ENCODE data around the gene LYRM4.

LYRM4 gene

DNA sequence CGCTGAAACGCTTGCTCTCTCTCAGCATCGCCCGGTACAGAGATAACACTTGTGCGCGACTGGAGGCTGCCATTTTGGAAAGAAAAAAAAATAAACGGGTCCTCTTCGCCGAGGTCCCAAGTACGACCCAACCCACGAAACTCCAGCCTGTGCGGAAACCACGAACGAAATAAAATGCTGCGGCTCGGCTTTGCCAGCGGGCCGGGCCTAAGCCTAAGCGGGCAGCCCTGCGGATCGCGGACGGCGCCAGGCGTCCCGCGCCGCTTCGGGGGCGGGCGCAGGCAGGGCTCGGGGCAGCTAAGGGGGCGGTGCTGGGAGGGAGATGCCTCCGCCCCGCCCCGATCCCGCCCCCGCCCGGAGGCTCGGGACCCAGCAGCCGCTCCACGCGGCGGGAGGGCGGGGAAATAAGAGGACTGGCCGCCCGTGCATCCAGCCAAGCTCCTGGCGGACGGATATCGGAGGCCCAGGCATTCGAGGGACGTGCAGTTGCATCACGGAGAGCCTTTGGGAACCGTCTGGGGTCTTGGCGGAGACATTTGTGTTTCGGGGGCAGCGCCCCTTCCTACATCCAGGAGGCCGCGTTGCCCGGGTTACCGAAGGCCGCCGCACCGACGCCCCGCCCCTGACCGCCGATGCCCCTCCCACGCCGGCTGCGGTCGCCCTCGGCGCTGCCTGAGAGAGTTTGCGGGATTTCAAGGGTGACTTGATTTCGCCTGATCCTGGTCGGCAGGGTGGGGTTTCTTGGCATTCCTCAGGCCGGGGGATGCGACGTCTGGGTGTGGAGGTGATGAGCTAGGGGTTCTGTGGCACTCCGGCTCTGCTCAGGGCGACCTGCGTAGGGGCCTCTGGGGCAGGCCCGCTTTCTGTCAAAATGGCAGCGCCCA, at the start of gene LYRM4, which contains the start of gene FARS2:
LYRM4 (minus strand) TSS at position 290 of the 884 bp plus-strand sequence; CDS start at position 73, 217 bp downstream.
FARS2 (plus strand) TSS at position 853 of the 884 bp plus-strand sequence.
- DNase-seq, result peak; percentile 38

DNA sequence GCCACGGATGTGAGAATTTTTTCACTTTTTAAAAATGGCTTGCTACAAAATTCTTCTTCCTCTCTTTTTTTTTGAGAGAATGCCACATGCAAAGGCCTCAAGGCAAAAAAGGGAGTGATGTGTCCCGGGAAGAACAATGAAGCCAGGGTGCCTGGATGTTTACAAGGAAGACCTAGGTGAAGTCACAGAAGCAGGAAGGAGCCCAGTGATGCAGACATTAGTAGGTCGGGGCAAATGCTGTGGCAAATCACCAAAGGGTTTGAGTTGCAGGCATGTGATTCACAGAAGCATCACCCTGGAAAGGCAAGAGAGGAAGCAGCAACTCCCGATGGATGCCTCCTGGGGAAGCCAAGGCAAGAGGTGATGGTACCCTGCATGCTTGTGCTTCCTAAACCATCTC, 47.3 kb upstream of the LYRM4 start:
- no peak for DNase-seq

DNA sequence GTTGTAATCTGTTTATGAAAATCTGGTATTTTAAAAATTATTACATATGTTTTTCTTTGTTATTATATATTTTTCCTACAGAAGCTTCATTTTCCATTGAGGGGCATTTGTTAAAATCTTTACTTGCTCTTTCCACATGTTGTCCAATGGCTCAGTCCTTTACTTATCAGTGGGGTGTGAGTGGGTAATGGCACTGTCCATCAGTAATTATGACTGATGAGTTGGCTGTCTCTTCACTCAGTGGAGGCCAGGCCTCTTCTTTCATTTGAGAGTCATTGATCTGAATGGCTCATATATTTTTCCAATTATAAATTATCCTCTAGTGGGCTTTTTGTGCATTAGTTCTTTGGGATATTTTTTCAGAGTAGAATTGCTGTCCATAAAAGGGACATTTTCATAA, 46.3 kb upstream of the LYRM4 start:
- DNase-seq, result no peak

DNA sequence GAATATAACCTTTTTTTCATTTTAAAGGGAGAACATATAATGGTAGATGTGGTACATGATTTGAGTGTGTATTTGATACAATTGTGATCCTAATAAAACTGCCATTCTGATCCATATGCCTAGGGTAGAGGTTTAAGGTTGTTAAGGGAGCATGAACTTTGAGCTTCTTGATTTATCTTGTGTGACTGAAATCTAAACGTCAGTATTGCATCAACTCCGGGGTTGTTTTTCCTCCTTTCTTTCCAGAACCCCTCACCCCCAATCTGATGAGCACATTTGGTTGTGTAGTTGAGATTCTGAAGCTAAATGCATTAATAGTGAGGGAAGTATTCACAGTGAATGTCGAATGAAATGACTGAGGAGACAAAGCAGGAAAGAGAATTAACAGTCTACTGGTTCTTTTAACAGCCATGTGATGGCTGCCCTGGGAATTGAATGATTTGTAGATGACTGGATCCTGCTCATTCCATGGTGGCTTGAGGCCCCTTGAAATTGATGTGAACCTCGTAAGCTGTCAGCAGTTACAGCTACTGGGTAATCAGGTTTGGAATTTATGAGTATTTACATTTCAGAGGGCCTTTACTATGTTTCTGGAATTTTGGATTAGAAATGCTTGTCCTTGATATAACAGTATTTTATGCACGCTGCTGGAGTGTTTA, 45.3 kb upstream of the LYRM4 start:
- DNase-seq, result no peak

DNA sequence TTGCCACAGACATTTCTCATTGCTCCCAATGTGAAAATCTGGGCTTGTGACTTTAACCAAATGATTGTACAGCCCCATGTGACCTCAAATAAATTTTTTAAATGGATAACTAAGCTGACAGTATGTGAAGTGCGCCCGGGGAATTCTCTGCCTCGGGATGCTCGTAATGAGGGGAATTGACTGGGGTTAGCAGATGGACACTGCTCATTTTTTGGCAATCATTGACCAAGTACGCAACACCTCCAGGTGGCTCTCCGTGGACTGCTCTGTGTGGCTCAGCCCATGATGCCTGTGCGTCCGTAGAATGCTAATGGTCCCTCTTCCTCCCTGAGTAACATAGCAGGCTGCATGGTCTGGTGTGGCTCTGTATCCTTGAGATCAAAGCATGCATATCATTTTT, 42.9 kb upstream of the LYRM4 start:
- DNase-seq, result no peak

DNA sequence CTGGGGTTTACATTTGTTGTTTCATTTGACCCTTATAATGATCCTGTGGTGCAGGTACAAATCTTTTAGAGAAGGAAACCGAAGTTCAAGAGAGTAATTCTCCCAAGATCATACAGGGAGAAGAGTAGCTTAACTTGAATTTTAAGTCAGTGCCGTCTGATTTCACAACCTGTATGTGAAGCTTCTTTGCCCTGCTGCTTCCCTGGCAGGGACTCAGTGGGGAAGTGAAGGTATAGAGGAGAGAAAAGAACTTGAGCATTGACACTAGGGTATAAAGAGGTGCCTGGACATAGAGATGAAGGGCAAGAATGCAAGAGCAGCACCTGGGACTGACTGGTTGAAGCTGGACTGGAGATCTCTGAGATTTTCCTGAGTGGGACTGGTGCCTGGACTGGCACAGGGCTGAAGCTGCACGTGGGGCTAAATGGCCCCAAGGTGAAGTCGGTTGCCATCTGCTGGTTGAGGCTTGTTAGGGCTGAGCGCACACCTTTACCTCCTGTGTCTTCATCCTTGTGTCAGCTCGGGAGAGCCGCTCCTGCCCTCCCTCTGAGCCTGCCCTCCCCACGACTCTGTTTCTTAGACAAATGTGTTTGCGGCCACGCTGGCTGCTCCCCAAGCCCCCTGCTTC, 42.4 kb upstream of the LYRM4 start:
- no peak for DNase-seq

DNA sequence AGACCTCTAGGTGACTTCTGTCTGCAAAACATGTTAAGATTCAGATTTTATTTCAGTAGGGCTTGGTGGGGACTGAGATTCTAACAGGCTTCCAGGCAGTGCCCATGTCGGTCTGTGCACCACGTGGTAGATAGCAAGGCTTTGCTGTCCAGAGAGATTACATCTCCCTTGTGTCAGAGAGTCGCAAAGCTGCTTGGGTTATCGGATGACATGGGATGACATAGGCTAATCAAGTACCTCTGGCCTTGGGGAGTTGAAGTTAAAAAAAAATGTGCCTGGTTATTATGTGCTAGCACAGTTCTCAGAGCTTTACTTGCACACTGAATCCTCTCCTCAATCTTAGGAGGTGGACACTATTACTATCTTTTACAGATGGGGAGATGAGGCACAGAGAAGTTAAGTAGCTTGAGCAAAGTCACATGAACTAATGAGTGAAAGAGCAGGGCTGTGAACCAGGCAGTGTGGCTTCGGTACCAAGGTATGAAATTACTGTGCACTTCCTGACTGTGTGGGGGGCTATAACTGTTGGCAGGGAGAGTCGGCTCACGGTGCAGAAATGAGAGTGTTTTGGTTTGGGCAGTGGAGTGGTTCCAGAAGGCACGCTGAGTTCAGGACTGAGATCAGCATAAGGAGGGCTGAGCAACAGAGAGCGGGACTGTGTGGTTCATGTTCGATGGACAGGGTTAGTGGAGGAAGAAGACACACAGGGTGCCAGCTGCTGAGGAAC, 41.6 kb upstream of the LYRM4 start:
- no peak for DNase-seq

DNA sequence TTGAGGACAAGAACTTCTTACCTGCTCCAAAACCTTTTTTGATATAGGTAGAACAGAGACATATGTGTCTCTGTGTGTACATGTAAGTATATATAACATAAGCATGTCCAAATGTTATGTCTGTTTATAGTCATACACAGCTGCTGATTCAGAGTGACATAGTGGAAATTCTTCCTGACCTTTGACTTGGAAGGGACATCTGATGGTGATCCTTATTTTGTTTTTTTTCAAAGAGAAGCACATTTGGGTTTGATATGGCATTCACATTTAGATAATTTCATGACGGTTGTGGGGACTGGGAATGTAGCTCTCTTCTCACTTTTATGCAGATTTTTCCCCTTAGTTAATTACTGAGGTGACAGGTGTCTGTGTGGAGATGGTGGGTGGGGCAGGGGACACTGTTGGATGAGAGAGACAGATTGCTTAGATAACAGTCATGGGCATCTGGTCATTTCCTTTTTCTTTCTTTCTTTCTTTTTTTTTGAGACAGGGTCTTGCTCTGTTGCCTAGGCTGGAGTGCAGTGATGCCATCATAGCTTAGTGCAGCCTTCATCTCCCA, 39.5 kb upstream of the LYRM4 start:
- no peak for DNase-seq

DNA sequence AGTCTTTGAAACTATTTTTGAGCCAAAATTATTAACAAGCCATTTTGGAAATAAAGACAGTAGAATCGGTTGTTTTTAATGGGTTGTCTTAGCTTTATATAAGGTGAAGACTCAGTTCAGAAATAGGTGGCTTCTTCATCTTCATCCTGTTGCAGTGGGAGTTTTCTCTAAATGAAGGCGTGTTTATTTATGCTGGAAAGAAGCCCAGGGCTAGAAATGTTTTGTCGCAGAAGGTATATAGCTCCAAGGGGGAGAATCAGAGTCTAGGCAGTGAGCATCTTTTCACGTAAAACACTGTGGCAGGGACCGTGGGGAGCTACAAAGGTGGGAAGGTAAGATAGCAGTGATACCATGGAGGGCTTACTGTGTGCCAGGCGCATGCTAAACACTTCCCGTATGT, 34.9 kb upstream of the LYRM4 start:
- no peak for DNase-seq

DNA sequence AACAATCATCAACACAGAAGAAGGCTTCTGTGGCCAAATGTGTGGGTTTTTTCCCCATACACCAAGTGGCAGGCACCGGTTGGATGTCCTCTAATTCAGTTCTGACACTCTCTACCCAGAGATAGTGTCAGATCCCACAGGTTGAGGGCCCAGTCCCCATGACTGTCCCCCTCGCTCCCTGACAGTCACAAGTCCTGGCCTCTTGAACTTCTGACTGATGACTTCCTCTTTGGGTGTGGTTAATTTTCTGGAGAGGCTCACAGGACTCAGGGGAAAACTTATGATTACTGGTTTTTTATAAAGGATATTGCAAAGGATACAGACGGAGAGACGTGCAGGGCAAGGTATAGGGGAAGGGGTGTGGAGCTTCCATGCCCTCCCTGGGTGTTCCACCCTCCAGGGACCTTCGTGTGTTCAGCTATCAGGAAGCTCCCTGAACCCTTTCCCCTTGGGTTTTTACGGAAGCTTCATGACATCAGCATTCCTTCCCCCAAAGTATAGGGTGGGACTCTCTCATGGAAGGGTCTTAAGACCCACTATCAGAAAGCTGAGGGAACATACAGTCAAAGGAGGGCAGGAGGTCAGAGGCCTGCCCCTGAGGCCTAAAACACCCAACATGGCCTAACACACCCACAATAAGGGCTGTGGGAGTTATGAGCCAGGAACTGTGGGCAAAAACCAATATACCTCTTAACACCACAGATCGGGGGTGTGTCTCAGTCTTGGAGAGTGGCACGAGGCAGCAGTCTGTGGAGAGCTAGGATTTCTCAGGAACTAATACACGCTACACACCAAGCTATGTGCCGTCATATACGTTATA, 33.9 kb upstream of the LYRM4 start:
- DNase-seq, result no peak

DNA sequence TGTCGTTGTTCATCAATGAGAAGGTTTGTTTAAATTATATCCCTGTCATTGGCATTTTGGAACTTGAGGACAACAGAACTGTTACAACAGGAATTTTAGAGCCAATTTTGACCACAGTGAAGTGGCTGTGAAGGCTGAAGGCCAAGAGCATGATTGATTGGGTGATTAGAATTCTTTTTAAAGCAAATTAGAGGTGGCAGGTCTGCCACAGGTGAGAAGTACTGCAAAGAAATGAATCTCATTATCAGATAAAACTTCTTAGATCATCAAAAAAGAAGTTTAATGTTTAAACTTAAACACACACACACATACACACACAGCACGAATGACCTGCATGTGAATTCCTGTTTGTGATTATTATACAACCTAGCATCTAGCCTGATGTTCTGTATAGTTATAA, 32.9 kb upstream of the LYRM4 start:
- no peak for DNase-seq

DNA sequence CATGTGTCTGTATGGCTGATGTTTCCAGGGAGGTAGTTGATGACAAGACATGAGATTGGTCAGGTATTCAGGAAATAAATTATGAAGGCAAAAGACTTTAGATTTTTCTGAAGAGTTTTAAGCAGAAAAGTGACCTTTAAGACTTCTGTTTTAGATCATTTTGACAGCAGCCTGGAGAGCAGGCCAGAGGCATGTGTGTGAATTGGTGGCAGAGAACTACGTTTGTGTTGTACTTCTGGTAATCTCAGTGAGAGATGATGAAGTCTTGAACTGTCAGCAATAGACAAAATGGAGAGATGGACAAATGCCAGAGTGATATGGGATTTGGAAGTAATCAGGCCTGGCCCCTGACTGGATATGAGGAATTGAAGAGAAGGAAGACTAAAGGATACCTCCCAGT, 31.4 kb upstream of the LYRM4 start:
- no peak for DNase-seq

DNA sequence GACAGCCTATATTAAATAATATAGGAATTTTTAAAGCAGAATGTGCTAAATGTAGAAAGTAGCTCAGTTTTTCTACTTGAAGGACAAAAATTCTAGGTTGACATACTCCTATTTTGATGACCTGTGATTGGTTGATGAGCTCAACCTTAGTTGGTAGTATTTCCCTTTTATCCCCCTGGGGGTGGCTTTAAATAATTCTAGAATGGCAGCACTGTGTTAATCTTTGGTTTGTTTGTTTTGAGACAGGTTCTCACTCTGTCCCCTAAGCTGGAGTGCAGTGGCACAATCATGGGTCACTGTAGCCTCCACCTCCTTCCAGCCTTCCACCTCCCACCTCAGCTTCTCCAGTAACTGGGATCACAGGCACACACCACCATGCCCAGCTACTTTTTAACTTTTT, 29.8 kb upstream of the LYRM4 start:
- DNase-seq, result no peak

DNA sequence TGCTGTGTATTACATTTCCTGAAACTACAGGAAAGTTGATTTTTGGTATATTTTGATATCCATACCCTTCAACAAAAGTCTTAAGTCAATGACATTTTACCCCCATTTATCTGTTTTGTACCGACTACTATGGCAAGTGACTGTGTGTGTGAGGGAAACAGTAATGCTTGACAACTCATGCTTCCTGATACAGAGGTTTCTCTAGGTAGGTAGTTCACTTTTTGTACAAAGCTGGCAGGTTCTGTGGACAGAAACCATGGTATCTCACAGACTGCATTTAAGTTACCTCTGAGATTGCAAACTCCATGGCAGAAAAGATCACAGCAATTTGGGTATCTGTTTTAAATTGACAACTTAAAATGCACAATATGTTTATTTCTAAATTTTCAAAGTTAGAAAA, 29.3 kb upstream of the LYRM4 start:
- DNase-seq, result no peak

DNA sequence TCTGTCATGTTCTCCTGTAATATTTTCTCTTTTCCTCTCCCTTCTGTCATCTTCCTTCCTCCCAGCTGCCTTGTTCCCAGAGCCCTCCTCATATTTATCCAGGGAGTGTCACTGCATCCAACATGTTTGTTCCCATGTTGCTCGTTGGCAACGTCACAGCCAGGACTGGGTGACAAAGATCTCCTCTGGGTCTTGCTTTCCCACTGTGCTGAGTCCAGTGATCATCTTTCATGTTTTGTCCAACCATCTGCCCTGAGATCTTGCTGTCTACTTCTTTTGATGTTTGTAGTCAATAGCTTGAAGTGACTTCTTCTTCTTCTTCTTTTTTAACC, 27.2 kb upstream of the LYRM4 start:
- DNase-seq, result no peak

DNA sequence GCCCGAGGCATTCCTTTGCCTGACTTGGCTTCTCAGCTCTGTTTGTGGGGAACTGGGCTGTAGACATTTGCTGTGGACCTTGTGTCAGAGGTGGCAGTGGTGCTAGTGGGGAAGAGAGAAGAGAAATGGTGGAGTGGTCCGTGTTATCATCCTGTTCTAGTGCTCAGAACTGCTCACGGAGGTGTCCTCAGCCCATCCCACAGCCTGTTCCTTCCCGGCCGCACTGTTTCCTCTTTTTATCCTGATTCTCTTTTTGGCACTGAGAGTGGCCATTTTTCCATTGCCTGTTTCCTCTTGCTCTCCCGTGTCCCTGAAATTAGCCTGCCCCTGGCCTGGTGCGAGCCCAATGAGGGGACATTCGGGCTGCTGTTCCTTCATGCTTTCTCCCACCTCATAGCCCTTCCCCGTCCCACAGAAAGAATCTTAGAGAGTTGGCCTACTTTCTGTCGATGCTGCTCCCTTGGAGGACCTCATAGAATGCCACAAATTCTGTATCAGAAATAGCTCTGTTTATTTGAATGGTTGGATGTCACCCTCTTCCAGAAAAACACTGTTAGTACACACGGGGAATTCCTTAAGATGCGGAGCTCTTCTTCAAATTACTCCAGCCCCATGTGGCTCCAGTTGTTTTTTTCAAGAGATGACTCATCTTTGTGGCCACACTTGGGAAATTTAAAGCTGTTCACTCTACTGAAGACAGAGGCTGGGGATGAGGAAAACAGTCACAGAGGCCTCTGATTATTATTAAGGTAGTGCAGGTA, 26.6 kb upstream of the LYRM4 start:
- no peak for DNase-seq

DNA sequence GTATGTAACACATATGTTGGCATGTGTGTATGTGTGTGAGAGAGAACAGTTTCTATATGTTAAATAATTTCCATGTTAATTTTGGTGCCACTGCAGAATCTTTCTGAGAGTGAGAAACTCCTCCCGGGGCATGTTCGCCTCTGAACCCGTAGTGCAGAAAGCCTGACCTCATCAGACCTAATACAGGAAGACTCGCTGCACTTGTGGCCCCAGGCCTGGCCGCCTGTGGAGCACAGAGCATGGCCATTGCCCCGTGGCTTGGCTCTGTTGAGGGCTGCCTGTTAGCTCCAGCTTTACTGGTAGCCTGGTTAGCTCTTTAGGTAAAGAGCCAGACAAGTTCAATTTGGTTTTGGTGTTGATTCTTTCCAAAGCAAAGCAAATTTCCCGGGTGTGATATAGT, 26.0 kb upstream of the LYRM4 start:
- no peak for DNase-seq

DNA sequence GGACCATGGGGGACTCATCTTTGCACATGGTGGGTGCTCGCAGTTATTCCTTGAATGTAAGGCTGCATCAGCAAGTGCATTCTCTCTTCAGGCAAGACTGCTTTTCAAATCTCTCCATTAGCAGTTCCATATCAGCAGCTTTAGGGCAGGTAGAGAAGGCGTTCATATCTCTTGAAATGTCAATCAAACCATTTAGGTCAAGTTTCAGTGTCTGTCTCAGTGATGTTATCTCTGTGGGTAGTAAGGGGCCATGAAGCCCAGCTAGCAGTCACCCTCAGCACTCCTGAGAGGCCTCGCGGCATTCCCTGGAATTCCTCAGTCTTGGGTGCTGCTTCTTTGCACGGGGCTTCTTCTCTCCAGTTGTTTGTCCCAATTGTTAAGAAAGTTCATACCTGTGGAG, 24.8 kb upstream of the LYRM4 start:
- DNase-seq, result no peak

DNA sequence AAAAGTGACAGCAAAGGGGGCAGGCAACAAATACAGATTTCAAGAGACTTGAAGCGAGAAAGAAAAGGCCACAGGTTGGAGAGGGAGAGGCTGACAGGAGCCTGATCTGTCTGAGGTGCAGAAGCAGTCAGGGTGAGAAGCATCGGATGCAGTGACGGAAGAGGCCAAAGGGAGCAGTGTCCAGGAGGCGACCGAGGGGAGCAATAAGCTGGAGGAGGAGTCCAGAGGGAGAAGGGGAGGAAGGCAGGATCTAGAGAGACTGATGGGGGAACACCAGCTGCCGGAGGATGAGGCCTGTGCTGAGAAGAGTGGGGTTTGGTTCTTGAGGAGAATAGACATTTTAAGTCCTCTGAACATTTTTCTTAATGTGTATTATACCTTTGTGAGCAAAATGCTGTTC, 24.3 kb upstream of the LYRM4 start:
- no peak for DNase-seq

DNA sequence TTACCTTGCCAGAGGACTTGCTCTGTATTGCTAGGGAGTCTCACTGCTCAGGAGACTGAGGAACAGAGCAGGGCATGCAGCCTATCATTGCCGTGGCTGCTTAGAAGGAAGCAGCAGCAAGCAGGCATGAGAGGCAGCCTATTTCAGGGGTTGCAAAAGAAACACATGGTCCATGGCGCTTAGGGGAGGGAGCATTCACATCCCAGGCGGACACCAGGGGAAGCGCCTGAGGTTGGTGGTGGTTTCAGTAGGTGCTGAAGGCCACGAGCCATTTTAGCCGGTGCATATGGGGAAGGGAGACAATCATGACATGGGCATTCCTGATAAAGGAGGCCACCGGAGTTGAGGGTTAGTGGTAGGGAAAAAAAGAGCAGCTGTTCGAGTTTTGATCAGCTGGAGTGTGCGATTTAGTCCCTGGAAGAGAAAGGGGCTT, 21.5 kb upstream of the LYRM4 start:
- DNase-seq, result no peak

DNA sequence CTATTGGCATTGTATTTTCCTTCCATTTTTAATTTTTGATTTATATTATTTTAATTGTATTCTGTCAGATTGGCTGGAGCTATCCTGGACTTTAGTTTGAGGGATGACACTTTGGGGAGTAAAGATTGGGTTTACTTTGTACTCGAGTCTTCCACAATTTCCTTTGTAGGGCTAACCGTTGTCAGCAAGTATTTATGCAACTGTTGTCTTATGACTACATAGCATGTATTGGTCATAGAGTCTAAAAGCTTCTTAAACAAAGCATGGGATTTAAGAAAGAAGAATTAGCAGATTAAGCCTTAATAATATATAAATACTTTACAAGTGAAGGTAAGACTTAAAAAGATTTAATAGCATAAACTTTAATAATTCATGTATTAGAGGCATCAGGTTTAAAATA, 20.2 kb upstream of the LYRM4 start:
- DNase-seq, result no peak

Data from DMS153 (cell line).